Activated effector memory CD4-positive, alpha-beta T cell treated with Interleukin-2 at 50 U/mL for 16 hours (primary cell): Measurements from ENCODE around the gene FBLN1.
"Not testable (repeated sequence)": the region's sequence is repeated elsewhere in the genome, so short reads cannot be mapped to it uniquely, and the experiment has no call there.

ENCODE experiments used
- DNase-seq: peaks from one replicate; pipeline ENCODE4 v3.0.0-alpha.2; 2020

The FBLN1 gene

DNA sequence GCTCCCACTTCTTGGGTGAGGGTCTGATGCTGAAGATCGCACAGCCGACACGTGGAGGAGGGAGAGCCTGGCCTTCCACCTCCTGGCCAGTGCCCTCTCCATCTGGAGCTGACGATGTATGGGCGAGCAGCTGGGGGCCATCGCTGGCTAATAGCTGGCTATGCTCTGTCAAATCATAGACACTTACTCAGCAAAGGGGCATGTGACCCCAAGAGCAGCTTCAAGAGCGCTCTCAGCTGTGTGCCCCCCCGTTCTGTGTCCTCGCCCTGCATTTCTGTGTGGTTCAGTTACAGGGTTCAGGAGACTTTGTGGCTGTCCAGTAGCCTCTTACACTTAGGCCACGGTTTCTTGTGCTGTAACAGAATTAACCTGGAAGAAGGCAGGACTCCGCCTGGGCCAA is 26.4 kb downstream of the FBLN1 start:
- no peak for DNase-seq

DNA sequence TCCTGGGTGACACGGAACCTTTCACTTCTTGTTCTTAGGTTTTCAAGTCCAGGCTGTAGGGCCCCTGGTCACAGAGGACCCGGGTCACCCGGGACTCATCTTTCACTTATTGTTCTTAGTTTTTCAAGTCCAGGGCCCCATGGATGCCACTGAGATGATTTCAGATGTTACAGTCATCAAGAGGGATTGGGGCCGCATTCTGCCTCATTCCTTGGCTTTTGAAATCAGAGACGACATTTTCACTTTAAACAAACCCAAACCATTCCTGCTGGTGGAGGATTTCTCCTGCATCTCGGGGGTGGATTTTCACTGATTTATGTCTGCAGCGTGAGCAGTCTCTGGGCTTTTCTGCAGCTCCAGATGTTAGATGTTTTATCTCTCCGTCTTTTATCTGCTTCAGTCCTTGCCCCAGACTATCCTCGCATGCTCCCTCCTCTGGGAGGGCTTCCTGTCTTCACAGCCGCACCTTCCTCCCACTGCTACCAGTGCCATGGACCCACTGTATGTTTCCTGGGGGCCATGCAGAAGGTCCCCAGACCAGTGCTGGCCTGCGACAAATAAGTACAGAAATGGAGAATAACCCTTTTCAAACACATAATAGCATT is 27.4 kb downstream of the FBLN1 start:
- DNase-seq, result no peak

DNA sequence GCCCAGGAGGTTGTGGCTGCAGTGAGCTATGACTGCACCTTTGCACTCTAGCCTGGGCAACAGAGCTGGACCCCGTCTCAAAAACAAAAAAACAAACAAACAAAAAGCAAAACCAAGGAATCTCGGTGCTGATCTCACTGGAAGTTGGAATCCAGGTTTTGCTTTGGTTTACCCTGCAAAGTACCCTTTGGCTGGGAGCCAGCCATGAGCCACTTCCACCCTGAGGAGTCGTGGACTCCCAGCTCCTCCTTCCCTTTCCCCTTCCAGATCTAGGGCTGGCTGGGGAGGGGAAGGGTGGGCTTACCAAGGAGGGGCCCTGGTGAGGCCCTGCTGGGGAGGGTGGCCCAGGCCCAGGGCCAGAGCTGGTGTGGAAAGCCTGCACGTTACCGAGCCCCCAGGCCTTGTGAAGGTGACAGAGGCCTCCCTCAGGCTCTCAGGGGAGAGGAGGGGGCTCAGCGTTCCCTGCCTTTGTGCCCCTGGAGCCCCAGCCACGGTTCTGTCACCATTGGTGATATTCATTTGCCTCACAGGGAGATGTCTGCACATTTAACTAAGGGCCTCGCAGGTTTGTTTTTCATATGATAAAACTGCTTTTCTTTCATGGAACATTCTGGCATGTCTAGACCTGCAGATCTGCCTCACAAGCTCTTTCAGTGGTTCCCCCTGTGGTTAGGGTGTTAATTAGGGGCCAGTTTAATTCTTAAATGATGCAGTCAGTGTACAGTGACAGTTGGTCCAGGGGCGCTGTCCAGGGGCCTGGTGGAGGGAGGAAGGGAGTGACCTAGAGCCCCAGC is 29.0 kb downstream of the FBLN1 start:
- no peak for DNase-seq

DNA sequence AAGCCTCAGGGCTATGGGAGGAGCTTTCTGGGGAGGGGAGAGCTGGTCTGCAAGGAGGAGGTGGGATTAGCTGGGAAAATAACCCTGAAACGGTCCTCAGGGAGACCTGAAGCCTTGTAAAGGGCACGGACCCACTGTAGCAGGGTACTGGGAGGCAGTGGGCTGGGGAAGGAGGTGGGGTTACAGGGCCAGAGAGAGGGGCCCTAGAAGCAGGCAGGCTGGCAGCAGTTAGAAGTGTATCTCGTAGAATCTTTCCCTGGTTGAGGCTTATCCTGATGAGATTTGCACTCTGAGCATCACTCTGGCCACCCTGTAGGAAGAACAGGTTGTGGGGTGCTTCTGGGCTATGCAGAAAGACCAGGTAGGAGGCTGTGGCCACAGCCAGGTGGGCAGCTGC is 29.6 kb downstream of the FBLN1 start:
- no peak for DNase-seq

DNA sequence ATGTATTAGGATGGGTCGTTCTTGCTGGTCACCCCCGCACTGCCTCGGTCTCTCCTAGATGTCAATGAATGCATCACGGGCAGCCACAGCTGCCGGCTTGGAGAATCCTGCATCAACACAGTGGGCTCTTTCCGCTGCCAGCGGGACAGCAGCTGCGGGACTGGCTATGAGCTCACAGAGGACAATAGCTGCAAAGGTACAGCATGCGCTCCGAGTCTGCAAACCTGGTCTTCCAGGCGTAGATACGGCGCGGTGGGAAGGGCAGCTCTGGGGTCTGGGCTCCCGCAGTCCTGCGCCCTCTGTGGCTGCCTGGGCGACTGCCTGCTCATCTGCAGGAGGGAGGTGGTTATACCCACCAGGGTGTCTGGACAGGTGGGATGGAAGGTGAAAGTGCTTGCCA is 31.0 kb downstream of the FBLN1 start:
- no peak for DNase-seq

DNA sequence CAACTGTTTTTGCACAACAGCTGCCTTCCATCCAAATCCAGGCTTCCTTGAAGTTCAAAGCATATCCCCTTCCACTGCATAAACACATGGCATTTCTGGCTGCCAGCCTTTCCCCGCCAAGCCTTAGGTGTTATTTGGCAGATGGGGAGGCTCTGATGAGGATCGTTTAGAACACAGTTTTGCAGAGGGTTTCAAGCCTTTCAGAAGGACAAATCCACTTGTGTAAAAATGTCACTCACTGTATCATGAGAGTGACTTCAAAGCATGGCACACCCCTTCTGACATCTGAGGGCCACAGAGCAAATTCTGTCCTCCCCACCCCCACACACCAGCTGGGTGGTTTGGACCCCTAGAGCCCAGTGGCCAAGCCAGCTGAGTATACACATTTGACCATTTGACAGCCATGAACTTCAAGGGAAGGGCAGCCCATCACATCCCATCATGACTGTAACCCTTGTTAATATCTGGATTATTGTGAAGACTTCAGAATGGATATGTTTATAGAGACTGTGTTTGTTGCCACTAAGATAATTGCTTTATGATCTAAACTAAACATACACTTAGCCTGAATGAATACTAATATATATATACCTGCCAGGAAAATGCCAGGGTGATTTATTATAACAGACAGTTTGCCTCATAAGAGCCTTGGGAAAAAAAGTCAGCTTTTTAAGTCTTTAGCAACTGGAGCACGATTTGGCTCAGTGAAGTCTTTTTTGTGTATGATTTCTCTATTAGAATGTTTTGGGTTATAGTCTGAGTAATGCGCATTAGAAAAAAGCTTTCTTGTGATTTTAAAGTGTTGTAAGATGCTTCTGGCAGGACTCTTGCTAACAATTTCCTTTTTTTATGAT is 31.9 kb downstream of the FBLN1 start:
- no peak for DNase-seq

DNA sequence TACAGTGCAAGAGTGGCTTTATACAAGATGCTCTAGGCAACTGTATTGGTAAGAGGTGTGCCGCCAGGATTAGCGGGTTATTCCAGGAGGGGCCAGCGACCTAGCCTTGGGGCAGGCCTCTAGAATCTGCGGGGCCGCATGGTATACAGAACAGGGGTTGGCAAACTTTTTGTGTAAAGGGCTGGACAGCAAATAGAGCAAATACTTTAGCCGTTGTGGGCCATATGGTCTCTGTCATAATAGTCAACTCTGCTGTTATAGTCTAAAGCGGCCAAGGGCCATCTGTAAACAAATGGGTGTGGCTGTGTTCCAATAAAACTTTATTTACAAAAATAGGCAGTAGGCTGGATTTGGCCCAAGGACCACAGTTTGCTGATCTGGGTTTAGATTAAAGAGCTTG is 32.6 kb downstream of the FBLN1 start:
- no peak for DNase-seq

DNA sequence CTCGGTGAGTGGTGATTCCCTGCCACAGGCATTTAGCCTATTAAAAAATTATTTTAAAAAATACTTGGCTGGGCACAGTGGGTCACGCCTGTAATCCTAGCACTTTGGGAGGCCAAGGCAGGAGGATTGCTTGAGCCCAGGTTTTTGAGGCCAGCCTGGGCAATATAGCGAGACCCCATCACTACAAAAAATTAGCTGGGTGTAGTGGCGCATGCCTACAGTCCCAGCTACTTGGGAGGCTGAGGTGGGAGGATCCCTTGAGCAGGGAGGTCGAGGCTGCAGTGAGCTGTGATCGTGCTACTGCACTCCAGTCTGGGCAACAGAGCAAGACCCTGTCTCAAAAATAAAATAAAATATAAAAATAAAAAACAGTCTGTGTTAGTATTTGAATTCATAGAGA is 33.2 kb downstream of the FBLN1 start:
- not testable (repeated sequence) for DNase-seq

DNA sequence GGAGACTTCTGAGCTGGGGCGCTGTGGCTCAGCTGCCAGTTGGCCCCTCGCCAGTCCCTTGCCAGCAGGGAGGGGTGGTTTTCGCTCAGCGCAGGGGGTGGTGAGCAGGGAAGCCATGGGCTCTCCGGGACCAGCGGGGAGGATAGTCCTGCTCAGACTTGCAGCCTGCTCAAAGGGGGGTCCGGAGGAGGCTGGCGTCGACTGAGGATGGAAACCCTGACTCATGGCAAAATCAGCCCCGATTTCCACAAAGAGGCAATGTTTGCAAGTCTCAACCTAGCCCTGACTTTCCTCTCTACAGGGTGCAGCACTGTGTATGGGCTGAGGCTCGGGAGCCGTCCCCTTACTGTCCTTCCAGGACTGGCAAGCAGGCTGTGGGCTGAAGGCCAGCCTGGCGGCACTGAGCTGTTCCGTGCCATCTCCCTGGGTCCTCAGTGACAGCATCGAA is 35.1 kb downstream of the FBLN1 start:
- no peak for DNase-seq

DNA sequence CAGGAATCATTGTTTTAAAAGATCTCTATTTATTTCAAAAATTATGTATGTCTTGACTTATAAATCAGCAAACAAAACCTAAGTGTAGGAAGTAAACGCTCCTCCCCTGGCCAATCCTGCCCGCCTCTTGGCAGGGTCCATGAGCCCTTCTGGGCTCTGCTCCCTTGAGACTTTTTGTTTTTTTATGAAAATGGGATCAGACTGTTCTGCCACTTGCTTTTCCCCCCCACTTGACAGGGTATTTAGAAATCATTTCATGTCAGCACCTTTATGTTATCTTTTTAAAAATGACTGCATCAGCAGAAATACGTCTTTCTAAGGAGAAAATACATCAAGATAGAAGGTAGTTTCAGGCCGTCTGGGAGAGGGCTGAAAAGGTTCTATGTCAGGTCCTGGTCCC is 35.6 kb downstream of the FBLN1 start:
- no peak for DNase-seq

DNA sequence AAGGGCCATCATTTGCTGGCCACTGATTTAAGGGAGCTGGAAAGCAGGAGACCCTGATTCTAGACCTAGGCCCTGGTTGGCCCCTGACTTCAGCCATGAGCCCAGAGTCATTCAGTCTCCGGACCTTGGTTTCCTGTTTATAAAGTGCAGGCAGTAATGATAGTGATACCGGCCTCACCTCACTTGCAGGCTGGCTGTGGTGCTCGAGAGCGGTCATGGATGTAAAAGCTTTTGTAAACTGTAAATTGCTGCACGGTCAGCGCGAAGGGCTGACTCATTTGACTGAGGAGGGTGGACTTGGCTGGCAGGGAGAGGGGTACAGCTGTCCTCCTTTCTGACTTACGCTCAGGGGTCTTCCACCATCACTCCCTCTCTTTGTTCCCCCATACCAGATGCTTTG is 37.4 kb downstream of the FBLN1 start:
- DNase-seq, result no peak

DNA sequence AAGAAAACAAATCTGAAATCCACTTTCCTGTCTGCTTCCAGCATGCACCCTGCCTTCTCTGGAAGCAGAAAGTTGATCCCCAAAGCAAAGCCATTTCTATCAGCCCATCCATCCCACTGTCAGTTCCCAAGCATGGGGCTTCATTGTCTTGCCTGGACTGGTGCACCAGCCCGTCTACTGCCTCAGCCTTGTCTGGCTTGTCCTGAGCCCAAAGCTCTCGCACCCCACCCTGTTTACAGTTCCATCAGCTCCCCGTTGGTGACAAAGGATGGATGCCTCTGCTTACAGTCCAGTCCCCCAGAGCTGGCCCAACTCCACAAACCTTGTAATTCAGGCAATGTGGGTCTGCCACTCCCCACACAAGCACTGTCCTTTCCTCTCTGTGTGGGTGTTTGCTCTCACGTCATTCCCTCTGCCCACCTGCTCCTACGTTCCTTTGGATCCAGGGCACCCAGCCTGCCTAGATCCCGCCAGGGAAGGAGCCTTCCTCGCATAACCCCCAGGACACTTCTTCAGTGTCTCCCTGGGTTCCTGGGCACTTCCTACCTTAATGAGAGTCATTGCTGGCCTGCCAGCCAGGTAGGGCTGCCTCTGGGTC is 38.8 kb downstream of the FBLN1 start:
- DNase-seq, result no peak

DNA sequence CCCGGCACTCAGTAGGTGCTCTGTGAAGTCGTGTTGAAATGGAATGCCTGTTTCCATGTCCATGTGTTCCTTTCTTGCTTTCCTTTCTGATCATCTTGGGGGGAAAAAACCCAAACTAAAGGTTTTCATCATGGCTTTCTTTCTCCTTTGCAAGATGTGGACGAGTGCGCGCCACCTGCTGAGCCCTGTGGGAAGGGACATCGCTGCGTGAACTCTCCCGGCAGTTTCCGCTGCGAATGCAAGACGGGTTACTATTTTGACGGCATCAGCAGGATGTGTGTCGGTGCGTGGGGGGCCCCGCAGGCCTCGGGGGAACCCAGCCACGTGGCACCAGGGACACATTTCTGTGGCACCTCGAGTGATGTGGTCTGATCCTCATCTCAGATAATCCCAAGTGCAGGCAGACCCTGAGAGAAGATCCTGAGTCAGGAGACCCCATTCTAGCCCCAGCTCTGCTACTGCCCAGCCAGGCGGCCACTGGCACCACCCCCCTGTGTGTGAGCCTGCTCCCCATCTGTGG is 39.4 kb downstream of the FBLN1 start:
- no peak for DNase-seq

DNA sequence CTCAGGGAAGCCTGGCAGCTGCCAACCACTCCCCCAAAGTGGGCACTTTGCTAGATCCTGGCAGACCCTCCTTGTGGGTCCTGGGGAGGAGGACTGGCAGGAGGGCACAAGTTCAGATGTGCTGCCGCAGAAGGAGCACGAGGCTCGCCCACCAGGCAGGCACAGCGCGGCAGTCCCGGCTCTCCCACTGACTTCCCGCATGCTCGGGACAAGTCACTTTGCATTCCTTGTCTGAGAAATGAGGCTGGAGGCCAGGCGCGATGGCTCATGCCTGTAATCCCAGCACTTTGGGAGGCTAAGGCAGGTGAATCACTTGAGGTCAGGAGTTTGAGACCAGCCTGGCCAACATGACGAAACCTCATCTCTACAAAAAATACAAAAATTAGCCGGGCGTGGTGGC is 40.1 kb downstream of the FBLN1 start:
- not testable (repeated sequence) for DNase-seq

DNA sequence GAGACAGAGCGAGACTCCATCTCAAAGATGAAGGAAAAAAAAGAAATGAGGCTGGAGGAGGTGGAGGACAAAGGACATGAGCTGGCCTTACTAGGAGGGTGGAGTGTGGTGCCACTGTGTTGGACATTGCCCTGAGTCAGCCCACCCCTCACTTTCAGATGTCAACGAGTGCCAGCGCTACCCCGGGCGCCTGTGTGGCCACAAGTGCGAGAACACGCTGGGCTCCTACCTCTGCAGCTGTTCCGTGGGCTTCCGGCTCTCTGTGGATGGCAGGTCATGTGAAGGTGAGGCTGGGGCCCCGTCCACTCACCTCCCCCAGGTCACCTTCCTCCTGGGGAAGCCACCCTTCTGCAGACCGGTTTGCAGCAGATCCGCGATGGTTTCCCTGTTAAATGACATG is 40.6 kb downstream of the FBLN1 start:
- DNase-seq, result no peak

DNA sequence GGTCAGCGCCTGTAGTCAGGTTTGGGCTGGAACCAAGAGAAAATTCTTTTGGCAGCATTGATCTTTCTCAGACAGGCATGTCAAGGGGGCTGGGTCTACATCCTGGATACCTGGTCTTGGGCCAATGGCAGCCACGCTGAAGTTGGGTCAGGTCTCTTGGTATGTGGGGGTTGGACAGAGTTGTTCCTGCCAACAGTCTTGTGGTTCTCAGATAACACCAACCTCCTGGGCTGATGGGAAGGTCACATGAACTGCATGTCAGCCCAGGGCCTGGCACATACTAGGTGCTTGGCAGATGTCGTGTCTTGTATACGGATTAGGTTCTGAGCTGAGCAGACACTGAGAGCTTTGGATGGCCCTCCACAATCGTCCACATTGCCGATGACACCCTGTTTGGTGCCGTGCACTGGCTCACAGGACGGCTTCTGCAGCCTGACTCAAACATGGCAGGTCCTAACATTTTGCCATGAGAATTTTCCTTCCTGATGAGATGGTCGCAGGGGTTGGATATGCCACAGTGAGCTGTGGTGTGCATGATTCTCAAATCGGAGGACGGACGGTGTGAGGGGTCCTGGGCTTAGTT is 42.0 kb downstream of the FBLN1 start:
- DNase-seq, result no peak

DNA sequence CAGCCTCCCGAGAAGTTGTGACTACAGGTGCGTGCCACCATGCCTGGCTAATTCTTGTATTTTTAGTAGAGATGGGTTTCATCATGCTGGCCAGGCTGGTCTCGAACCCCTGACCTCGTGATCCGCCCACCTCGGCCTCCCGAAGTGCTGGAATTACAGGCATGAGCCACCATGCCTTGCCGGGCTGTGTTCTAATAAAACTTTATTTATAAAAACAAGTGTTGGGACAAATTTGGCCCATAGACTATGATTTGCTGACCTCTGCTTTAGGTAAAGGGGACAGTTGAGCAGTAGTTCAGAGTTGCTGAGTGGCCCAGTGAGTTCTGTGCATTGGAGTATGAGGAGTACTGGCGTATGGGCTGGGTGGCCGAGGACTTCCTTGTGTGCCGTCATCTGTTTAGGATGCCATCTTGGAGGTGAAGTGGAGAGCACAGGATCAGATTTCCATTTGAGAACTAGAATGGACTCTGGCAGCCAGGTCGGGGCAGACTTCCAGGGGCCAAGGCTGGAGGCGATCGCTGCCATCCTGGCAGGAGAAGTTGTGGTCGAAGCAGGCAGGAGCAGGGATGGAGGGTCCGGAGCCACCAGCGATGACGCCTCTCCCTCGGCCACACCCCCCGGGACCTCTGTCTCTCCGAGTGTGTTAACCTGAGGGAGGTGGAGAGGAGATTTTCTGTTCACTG is 43.8 kb downstream of the FBLN1 start:
- DNase-seq, result no peak

DNA sequence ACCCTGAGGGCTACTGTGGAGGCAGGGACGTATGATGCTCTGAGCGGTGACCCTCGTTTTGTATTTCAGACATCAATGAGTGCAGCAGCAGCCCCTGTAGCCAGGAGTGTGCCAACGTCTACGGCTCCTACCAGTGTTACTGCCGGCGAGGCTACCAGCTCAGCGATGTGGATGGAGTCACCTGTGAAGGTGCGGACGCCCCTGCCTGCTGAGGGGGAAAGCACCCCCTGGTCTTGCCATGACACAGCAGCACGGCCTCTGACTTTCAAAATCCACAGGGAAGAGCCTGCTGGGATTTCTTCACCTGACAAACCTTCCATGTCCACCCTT is 44.3 kb downstream of the FBLN1 start:
- no peak for DNase-seq

DNA sequence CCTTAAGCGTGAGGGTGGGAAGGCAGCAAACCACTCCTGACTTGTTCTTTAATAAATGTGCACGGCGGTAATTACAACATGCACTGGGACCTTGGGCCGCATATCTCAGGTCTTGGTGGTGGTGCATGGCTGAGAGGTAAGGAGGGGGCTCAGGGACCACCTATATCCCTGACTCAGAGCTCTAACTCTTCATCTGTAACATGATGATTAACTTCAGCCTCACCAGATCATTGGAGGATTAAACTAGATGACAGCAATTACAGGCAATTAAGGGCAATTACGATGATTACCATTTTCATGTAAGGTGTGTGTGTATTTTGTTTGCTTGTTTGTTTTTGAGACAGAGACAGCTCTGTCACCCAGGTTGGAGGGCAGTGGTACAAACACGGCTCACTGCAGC is 45.0 kb downstream of the FBLN1 start:
- no peak for DNase-seq

DNA sequence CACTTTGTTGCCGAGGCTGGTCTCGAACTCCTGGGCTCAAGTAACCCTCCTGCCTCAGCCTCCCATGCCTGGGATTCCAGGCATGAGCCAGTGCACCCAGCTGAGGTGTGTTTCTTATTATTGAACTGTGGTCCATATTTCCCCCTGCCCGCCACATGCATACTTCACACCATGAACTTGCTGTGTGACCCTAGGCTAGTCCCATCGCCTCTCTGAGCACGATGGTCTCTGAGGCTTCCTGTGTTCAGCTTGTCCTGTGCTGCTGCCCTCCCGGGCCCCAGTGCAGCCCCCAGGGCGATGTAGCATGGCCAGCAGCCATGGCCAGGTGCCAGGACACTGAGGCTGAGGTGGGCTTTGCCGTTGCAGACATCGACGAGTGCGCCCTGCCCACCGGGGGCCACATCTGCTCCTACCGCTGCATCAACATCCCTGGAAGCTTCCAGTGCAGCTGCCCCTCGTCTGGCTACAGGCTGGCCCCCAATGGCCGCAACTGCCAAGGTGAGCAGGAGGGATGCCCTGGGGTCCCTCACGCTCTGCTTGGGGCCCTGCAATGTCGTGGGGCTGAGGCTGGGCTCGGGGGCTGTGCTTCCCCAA is 45.7 kb downstream of the FBLN1 start:
- no peak for DNase-seq

DNA sequence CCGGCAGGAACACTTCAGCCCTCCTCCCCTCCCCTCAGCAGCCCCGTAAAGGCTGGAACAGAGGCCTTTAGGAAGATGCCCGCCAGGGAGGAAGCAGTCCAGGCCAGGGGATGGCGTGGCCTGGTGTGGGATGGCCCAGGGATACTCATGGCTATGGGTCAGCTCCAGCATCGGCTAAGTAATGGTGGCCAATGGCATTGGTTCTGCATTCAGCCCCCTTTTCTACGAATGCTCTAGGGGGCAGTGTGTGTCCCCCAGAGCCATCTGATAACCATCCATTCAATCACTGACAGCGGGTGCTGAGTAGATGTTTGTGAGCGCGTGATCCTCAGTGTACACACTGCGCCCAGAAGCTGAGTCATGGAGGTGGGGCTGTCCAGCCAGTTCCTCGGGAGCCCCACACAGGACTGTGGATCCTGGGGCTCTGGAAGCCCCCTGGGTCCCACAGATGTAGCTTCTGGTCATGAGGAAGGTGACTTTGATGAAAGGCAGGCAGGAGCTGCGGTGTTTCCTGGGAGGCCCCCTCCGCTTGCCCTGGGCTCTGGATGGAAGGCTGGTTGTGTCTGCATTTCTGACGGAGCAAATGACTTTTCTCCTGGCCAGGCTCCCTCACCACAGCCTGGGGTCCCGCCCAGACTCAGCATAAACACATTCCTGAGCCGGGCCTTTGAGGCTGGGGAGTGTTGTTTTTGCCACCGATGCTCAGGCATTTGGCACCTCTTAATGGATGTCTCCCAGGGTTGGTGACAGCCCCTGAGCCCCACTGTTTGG is 46.5 kb downstream of the FBLN1 start:
- no peak for DNase-seq
